OCI-LY1 (cell line): ENCODE results near the gene PARVA.

ENCODE experiments used
- EZH2 ChIP-seq: fragments of 200-600 bp; sonication (generic), shearing (Covaris generic); IDR thresholded peaks from 2 replicates; pipeline ENCODE4 v1.8.0; 2017; ENCODE audit warnings: borderline replicate concordance, mixed run types, mild to moderate bottlenecking, antibody characterized with exemption, low read length, moderate library complexity, mixed read lengths
- TF ChIP-seq, protein P1 (sequence below): fragments of 200-600 bp; sonication (generic), shearing (Covaris generic); IDR thresholded peaks from 2 replicates; pipeline ENCODE4 v1.5.1; 2017; ENCODE audit warnings: mild to moderate bottlenecking, antibody characterized with exemption, low read length, moderate library complexity, mixed read lengths

DNA sequence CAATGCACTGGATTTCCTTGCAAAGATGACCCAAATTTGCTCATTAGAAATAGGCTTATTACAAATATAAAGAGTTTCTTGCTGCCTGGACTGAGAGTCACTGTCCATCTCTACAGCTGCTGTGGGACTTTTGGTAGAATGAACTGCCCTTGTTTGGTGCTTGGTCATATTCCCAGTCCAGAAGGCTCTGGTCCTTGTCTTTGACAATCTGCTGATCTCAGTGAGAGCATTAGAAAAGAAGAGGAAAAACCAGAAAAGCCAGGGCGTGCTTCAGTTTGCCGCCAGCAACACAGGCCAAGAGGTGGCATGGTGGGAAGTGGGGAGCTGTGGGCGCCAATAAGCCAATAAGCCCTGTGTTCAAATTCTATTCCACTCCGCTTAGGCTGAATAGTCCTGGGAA lies 48.2 kb upstream of the PARVA start:
- TF ChIP-seq, protein P1, sequence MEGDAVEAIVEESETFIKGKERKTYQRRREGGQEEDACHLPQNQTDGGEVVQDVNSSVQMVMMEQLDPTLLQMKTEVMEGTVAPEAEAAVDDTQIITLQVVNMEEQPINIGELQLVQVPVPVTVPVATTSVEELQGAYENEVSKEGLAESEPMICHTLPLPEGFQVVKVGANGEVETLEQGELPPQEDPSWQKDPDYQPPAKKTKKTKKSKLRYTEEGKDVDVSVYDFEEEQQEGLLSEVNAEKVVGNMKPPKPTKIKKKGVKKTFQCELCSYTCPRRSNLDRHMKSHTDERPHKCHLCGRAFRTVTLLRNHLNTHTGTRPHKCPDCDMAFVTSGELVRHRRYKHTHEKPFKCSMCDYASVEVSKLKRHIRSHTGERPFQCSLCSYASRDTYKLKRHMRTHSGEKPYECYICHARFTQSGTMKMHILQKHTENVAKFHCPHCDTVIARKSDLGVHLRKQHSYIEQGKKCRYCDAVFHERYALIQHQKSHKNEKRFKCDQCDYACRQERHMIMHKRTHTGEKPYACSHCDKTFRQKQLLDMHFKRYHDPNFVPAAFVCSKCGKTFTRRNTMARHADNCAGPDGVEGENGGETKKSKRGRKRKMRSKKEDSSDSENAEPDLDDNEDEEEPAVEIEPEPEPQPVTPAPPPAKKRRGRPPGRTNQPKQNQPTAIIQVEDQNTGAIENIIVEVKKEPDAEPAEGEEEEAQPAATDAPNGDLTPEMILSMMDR = no peak
- TF ChIP-seq EZH2 = no peak
